H1 (cell line): Measurements from ENCODE around the gene ARMC9. TPM values are rescaled to one million over a fixed set of nuclear protein-coding genes. Genes with fewer than 3 reads are reported as not detected.

Experiments
- CTCF ChIA-PET: fragments of 300-600 bp; sonication (Branson Sonifier 250); formaldehyde crosslinking; loops from one replicate; lab custom pipeline; 2021; ENCODE audit not compliant: partially characterized antibody; lab: Charles Lee
- POLR2A ChIA-PET: fragments of 300-600 bp; sonication (Branson Sonifier 250); formaldehyde crosslinking; loops from one replicate; lab custom pipeline; 2021; ENCODE audit warnings: inconsistent platforms; ENCODE audit not compliant: partially characterized antibody; lab: Charles Lee
- DNase-seq, 2 experiments: peaks; one replicate each; pipeline versions ENCODE4 v3.0.0 to v3.0.0-alpha.2; 2010 to 2022; ENCODE audit warnings: low spot score in 2 of 2, low read depth in 1 of 2, mixed read lengths in 1 of 2
- FAIRE-seq: peaks from 2 replicates; lab custom pipeline; 2011; peaks lifted over from hg19 to GRCh38; lab: Jason Lieb, UNC
- H2AFZ ChIP-seq: 2 replicates; pipeline ENCODE4 v1.8.1; 2012; ENCODE audit warnings: low read length, inconsistent platforms
- H2AK5ac ChIP-seq: 2 replicates; pipeline ENCODE4 v1.6.1; 2013; ENCODE audit warnings: low read depth, low read length
- H2BK120ac ChIP-seq: replicated peaks from 2 replicates; pipeline ENCODE3; 2013; ENCODE audit warnings: low read depth, low read length, inconsistent platforms
- H2BK12ac ChIP-seq: 2 replicates; pipeline ENCODE4 v1.6.1; 2013; ENCODE audit warnings: low read depth, low read length
- H2BK15ac ChIP-seq: 2 replicates; pipeline ENCODE4 v1.6.1; 2013; ENCODE audit warnings: low read length
- H2BK20ac ChIP-seq: 2 replicates; pipeline ENCODE4 v1.6.1; 2013; ENCODE audit warnings: low read length
- H2BK5ac ChIP-seq: 2 replicates; pipeline ENCODE4 v1.6.1; 2013; ENCODE audit warnings: low read depth, low read length
- H3K14ac ChIP-seq: 2 replicates; pipeline ENCODE4 v1.6.1; 2013; ENCODE audit warnings: inconsistent platforms; ENCODE audit not compliant: insufficient read length
- H3K18ac ChIP-seq: 2 replicates; pipeline ENCODE4 v1.6.1; 2013; ENCODE audit warnings: low read length; ENCODE audit errors: extremely low read depth
- H3K23ac ChIP-seq: 2 replicates; pipeline ENCODE4 v1.6.1; 2013; ENCODE audit warnings: inconsistent platforms; ENCODE audit not compliant: insufficient read length
- H3K23me2 ChIP-seq: 2 replicates; pipeline ENCODE4 v1.6.1; 2013; ENCODE audit warnings: low read depth, low read length
- H3K27ac ChIP-seq: 2 replicates; pipeline ENCODE4 v1.6.1; 2011; ENCODE audit warnings: low read depth, low read length, inconsistent platforms
- H3K27me3 ChIP-seq, 4 experiments: replicated peaks in 1 of 4; 1 replicate in 1 of 4; 2 replicates in 3 of 4; pipeline versions ENCODE4 v1.6.1 to v1.8.1; 2011 to 2013; ENCODE audit warnings: low read length in 3 of 4, mild to moderate bottlenecking in 3 of 4, inconsistent platforms in 2 of 4, mixed read lengths in 2 of 4, moderate library complexity in 1 of 4; ENCODE audit not compliant: control insufficient read depth in 3 of 4, insufficient read depth in 3 of 4; ENCODE audit errors: extremely low read depth in 1 of 4
- H3K36me3 ChIP-seq, 4 experiments: 2 replicates each; pipeline versions ENCODE4 v1.6.1 to v1.8.1; 2011 to 2013; ENCODE audit warnings: mild to moderate bottlenecking in 4 of 4, low read length in 3 of 4, moderate library complexity in 2 of 4, control low read depth in 1 of 4, inconsistent platforms in 1 of 4; ENCODE audit not compliant: insufficient read depth in 4 of 4, control insufficient read depth in 2 of 4
- H3K4ac ChIP-seq: replicated peaks from 2 replicates; pipeline ENCODE3; 2013; ENCODE audit warnings: low read length, low read depth, mixed read lengths, inconsistent platforms; ENCODE audit not compliant: insufficient read length
- H3K4me1 ChIP-seq, 4 experiments: replicated peaks in 1 of 4; 1 replicate in 1 of 4; 2 replicates in 3 of 4; pipeline versions ENCODE4 v1.6.1 to v1.8.1; 2011 to 2013; ENCODE audit warnings: low read length in 3 of 4, inconsistent platforms in 2 of 4, mixed read lengths in 1 of 4; ENCODE audit not compliant: insufficient read depth in 4 of 4, control insufficient read depth in 3 of 4
- H3K4me2 ChIP-seq, 2 experiments: 2 replicates each; pipeline versions ENCODE4 v1.6.1 to v1.8.1; 2011 to 2013; ENCODE audit warnings: low read depth in 2 of 2, low read length in 2 of 2, control low read depth in 1 of 2, inconsistent platforms in 1 of 2, mild to moderate bottlenecking in 1 of 2; ENCODE audit not compliant: insufficient read depth in 1 of 2
- H3K4me3 ChIP-seq, 4 experiments: fragments of 200-600, 300-600 bp in 1 of 4; sonication (generic), shearing (Covaris generic), sonication (Bioruptor Twin) in 1 of 4; 2 replicates each; pipeline versions ENCODE4 v1.5.1 to v1.8.1; 2011 to 2016; ENCODE audit warnings: low read length in 4 of 4, low read depth in 3 of 4, control low read depth in 2 of 4, inconsistent platforms in 2 of 4, mild to moderate bottlenecking in 2 of 4, mixed read lengths in 1 of 4, moderate library complexity in 1 of 4; ENCODE audit not compliant: insufficient read depth in 2 of 4; ENCODE audit errors: extremely low read depth in 1 of 4
- H3K56ac ChIP-seq: replicated peaks from 2 replicates; pipeline ENCODE3; 2013; ENCODE audit warnings: low read depth, mild to moderate bottlenecking, mixed read lengths, low read length, inconsistent platforms; ENCODE audit not compliant: insufficient read length
- H3K79me1 ChIP-seq: 2 replicates; pipeline ENCODE4 v1.6.1; 2013; ENCODE audit warnings: low read depth, low read length, control low read depth
- H3K79me2 ChIP-seq, 2 experiments: 2 replicates each; pipeline versions ENCODE4 v1.6.1 to v1.8.1; 2012 to 2013; ENCODE audit warnings: low read length in 2 of 2, mild to moderate bottlenecking in 2 of 2, inconsistent platforms in 1 of 2; ENCODE audit not compliant: insufficient read depth in 2 of 2, control insufficient read depth in 1 of 2
- H3K9ac ChIP-seq, 4 experiments: replicated peaks in 1 of 4; 1 replicate in 1 of 4; 2 replicates in 3 of 4; pipeline versions ENCODE4 v1.6.1 to v1.8.1; 2011 to 2013; ENCODE audit warnings: low read depth in 3 of 4, low read length in 3 of 4, control low read depth in 2 of 4, mild to moderate bottlenecking in 2 of 4, moderate library complexity in 2 of 4, inconsistent platforms in 1 of 4; ENCODE audit errors: extremely low read depth in 1 of 4
- H3K9me3 ChIP-seq, 2 experiments: 2 replicates each; pipeline versions ENCODE4 v1.6.1 to v1.8.1; 2012 to 2013; ENCODE audit warnings: mild to moderate bottlenecking in 2 of 2, moderate library complexity in 2 of 2, control low read depth in 1 of 2, inconsistent platforms in 1 of 2, low read depth in 1 of 2, low read length in 1 of 2, mixed read lengths in 1 of 2; ENCODE audit not compliant: insufficient read depth in 2 of 2
- H4K20me1 ChIP-seq, 2 experiments: replicated peaks in 1 of 2; 2 replicates each; pipeline versions ENCODE3 to v1.8.1; 2011 to 2013; ENCODE audit warnings: inconsistent platforms in 2 of 2, low read length in 2 of 2, mild to moderate bottlenecking in 1 of 2; ENCODE audit not compliant: insufficient read depth in 2 of 2, control insufficient read depth in 1 of 2
- H4K5ac ChIP-seq: 2 replicates; pipeline ENCODE4 v1.6.1; 2013; ENCODE audit warnings: low read length, low read depth, mixed read lengths, inconsistent platforms; ENCODE audit not compliant: insufficient read length
- H4K8ac ChIP-seq: 2 replicates; pipeline ENCODE4 v1.8.0; 2013; ENCODE audit warnings: mild to moderate bottlenecking, moderate library complexity, low read length, inconsistent platforms; ENCODE audit not compliant: insufficient read depth; ENCODE audit errors: extremely low read depth
- H4K91ac ChIP-seq: replicated peaks from 2 replicates; pipeline ENCODE3; 2013; ENCODE audit warnings: low read length, mixed read lengths, inconsistent platforms; ENCODE audit not compliant: insufficient read length
- RFX5 ChIP-seq: IDR thresholded peaks from 2 replicates; pipeline ENCODE4 v1.6.1; 2011; ENCODE audit warnings: low read depth, low read length, improper control_type of control experiment, borderline replicate concordance
- SRF ChIP-seq: IDR thresholded peaks from 2 replicates; pipeline ENCODE4 v1.6.1; 2011; ENCODE audit warnings: mild to moderate bottlenecking, low read depth, low read length, moderate library complexity
- ZNF274 ChIP-seq: IDR thresholded peaks from 2 replicates; pipeline ENCODE4 v1.7.0; 2012; ENCODE audit warnings: low read length, borderline replicate concordance; ENCODE audit errors: extremely low read depth
- WGBS, 2 experiments: shearing (Covaris generic) in 1 of 2; methylation state at CpG; one replicate each; pipeline versions ENCODE4 v1.1.6 to v1.1.7; 2013 to 2015; ENCODE audit warnings: low lambda C conversion rate in 2 of 2, mixed read lengths in 2 of 2, inconsistent platforms in 1 of 2, low coverage in 1 of 2, missing lambda C conversion rate in 1 of 2; ENCODE audit not compliant: insufficient replicate concordance in 2 of 2, insufficient coverage in 1 of 2, insufficient read length in 1 of 2; ENCODE audit errors: extremely low coverage in 1 of 2, missing lambda C conversion rate in 1 of 2; 5-methylcytosine and 5-hydroxymethylcytosine counted together
- polyA plus RNA-seq, 7 experiments: library from polyadenylated mRNA; depleted of rRNA in 3 of 7; stranded (reverse) in 5 of 7; unstranded in 2 of 7; fragments of >200 nt in 5 of 7; fragments of 200-250 nt in 2 of 7; gene quantifications; 1 replicate in 5 of 7; 2 replicates in 1 of 7; 4 replicates in 1 of 7; pipeline versions ENCODE4 v1.2.1 to v1.2.3, GENCODE V29; 2011 to 2013; ENCODE audit warnings: missing spikeins in 2 of 7, mixed read lengths in 2 of 7
- total RNA-seq: library from RNA; stranded (reverse); fragmentation: NEBNext Ultra II Directional; extraction: Animal tissue kit (Norgen Biotek cat#: 25700); gene quantifications from 2 replicates; pipeline ENCODE4 v1.2.1, GENCODE V29; 2021

The ARMC9 gene
- total and polyA plus RNA-seq, 2 of the 8 experiments (the other 6 are each of a cell fraction or from before 2014, with no cell fraction given): 23.2 to 36.1 TPM

- DNase-seq (no peak), FAIRE-seq (no peak)
- Histone ChIP-seq H3K4me1 (peaks cover 5 to 12% (median 7%) of the 10 kb centered on the region in 4 experiments), H3K27ac (no peak overlapping the region), H2AFZ (peak overlapping the region; percentile 4; the same call in 1 of the 2 replicates), H4K20me1 (no peaks in the 10 kb centered on the region), H4K5ac (no peak overlapping the region), H3K4ac (no peak overlapping the region), H2BK120ac (no peak overlapping the region), H3K27me3 (no peaks in the 10 kb centered on the region), H3K9me3 (no peaks in the 10 kb centered on the region), H2AK5ac (no peak overlapping the region), H3K4me2 (no peak overlapping the region), H4K91ac (no peak overlapping the region), H3K79me2 (no peaks in the 10 kb centered on the region), H3K23ac (no peak overlapping the region), H2BK12ac (0 out of 2 replicates have a peak overlapping the region, but pooled peaks have one; percentile 60), H2BK5ac (no peak overlapping the region), H3K79me1 (no peaks in the 10 kb centered on the region), H3K14ac (no peak overlapping the region), H4K8ac (no peak overlapping the region), H2BK20ac (no peak overlapping the region), H3K36me3 (no peaks in the 10 kb centered on the region), H3K4me3 (no peak overlapping the region), H3K18ac (no peak overlapping the region), H3K9ac (no peak overlapping the region), H3K23me2 (no peaks in the 10 kb centered on the region), H3K56ac (no peak overlapping the region), H2BK15ac (no peak overlapping the region)
- TF ChIP-seq RFX5 (no peak), SRF (no peak), ZNF274 (no peak)
- 94% methylated on average over 4 of the region's 4 CpGs; no CpG with 5 or more reads in 1 of the 2 experiments for WGBS, 2 experiments
- ChIA-PET POLR2A (interaction anchor here (0.6 to 1.8 kb wide), 3 partner anchors 8 to 280 kb away, joined by 3 to 5 read pairs (median 3); partner anchors contain the start of gene NCL), CTCF (interaction anchor here (1.4 to 2.8 kb wide), 2 partner anchors 9 to 14 kb away, joined by 4 to 12 read pairs; partner anchors contain the start of gene ARMC9)
These were observed 14.1 kb upstream of the ARMC9 start for GRCh38 chr2:231184319-231184718.
